ENCODE measurements around the gene VIM. TPM values are rescaled to one million over a fixed set of nuclear protein-coding genes. Genes with fewer than 3 reads are reported as not detected.

Gene VIM
- total RNA-seq, 1 experiment from 2014 or later, result 50.4 TPM

DNA sequence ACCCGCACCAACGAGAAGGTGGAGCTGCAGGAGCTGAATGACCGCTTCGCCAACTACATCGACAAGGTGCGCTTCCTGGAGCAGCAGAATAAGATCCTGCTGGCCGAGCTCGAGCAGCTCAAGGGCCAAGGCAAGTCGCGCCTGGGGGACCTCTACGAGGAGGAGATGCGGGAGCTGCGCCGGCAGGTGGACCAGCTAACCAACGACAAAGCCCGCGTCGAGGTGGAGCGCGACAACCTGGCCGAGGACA is 1.6 kb downstream of the VIM start:
- peak; percentile 47 to 53 for DNase-seq
- ChIA-PET CTCF (interaction anchor here (0.6 to 1.8 kb wide), 3 partner anchors 14 to 388 kb away, joined by 3 to 7 read pairs (median 5); no protein-coding TSS in a partner anchor), POLR2A (no interaction called here)
- peaks cover 21% of the 10 kb centered on the region for H3K4me1 ChIP-seq
- Mint-ChIP-seq H3K9me3 (ENCODE audit: unreplicated experiment) (no peaks in the 10 kb centered on the region), H3K4me3 (ENCODE audit: unreplicated experiment) (peak overlapping the region; percentile 78), H3K4me1 (ENCODE audit: low read depth, unreplicated experiment) (no peaks in the 10 kb centered on the region), H3K27ac (ENCODE audit: unreplicated experiment) (peak overlapping the region; percentile 58), H3K36me3 (ENCODE audit: insufficient read depth, unreplicated experiment) (peaks cover 16% of the 10 kb centered on the region), H3K27me3 (ENCODE audit: insufficient read depth, unreplicated experiment) (peaks cover 16% of the 10 kb centered on the region)
- H3K27me3 ChIP-seq (replicated peaks; ENCODE audit: control insufficient read depth, insufficient read depth, low read length), result no peaks in the 10 kb centered on the region; the same call in none of the 2 replicates
- no peaks in the 10 kb centered on the region for H3K9me3 ChIP-seq
- BruUV-seq (replicated peaks), result no TSS peak
- intact Hi-C loops (cut with micrococcal nuclease; ENCODE audit: unreplicated experiment), result no loop called here
- no peaks in the 10 kb centered on the region for H3K36me3 ChIP-seq (ENCODE audit: control insufficient read depth, insufficient read depth, low read length)
- H3K4me3 ChIP-seq (ENCODE audit: low read depth, low read length), result peak overlapping the region; percentile 58
- TF ChIP-seq, protein P1, sequence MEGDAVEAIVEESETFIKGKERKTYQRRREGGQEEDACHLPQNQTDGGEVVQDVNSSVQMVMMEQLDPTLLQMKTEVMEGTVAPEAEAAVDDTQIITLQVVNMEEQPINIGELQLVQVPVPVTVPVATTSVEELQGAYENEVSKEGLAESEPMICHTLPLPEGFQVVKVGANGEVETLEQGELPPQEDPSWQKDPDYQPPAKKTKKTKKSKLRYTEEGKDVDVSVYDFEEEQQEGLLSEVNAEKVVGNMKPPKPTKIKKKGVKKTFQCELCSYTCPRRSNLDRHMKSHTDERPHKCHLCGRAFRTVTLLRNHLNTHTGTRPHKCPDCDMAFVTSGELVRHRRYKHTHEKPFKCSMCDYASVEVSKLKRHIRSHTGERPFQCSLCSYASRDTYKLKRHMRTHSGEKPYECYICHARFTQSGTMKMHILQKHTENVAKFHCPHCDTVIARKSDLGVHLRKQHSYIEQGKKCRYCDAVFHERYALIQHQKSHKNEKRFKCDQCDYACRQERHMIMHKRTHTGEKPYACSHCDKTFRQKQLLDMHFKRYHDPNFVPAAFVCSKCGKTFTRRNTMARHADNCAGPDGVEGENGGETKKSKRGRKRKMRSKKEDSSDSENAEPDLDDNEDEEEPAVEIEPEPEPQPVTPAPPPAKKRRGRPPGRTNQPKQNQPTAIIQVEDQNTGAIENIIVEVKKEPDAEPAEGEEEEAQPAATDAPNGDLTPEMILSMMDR (IDR thresholded peaks at IDR 0.05; ENCODE audit: insufficient read depth in 1 of 2, low read depth in 1 of 2, low read length in 1 of 2, severe bottlenecking in 1 of 2, unreplicated experiment in 1 of 2), result no peak

DNA sequence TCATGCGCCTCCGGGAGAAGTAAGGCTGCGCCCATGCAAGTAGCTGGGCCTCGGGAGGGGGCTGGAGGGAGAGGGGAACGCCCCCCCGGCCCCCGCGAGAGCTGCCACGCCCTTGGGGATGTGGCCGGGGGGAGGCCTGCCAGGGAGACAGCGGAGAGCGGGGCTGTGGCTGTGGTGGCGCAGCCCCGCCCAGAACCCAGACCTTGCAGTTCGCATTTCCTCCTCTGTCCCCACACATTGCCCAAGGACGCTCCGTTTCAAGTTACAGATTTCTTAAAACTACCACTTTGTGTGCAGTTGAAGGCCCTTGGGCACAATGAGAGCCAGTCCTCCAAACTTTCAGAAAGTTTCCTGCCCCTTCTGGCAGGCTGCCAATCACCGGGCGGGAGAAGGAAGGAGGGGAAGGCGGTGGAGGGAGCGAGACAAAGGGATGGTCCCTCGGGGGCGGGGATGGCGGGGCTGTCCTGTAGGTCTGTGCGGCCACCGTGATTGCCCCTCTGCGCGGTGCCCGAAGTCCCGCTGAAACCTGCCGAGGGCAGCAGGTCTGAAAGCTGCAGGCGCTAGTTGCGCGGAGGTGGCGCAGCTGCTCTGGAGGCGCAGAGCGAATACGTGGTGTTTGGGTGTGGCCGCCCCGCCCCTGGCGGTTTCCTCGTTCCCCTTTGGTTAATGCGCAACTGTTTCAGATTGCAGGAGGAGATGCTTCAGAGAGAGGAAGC is 2.1 kb downstream of the VIM start:
- H3K36me3 Mint-ChIP-seq (ENCODE audit: insufficient read depth, unreplicated experiment), result peaks cover 17% of the 10 kb centered on the region
- peaks cover 16% of the 10 kb centered on the region for H3K27me3 Mint-ChIP-seq (ENCODE audit: insufficient read depth, unreplicated experiment)
- H3K4me1 Mint-ChIP-seq (ENCODE audit: low read depth, unreplicated experiment), result no peaks in the 10 kb centered on the region
- H3K4me1 ChIP-seq, result peaks cover 21% of the 10 kb centered on the region
- H3K9me3 Mint-ChIP-seq (ENCODE audit: unreplicated experiment), result no peaks in the 10 kb centered on the region
- no TSS peak for BruUV-seq (replicated peaks)
- peak overlapping the region; percentile 78 for H3K4me3 Mint-ChIP-seq (ENCODE audit: unreplicated experiment)
- H3K4me3 ChIP-seq (ENCODE audit: low read depth, low read length), result peak overlapping the region; percentile 58
- H3K9me3 ChIP-seq, result no peaks in the 10 kb centered on the region
- intact Hi-C loops (cut with micrococcal nuclease; ENCODE audit: unreplicated experiment), result loop anchor here (1.0 to 2.0 kb wide), 6 partner anchors 29 to 413 kb away; partner anchors contain the start of genes RSU1 and TRDMT1
- H3K27me3 ChIP-seq (replicated peaks; ENCODE audit: control insufficient read depth, insufficient read depth, low read length), result no peaks in the 10 kb centered on the region; the same call in none of the 2 replicates
- ChIA-PET POLR2A (interaction anchor here (1.0 kb wide), 1 partner anchor 413 kb away, joined by 4 read pairs; the partner anchor contains the start of gene RSU1), CTCF (interaction anchor here (0.6 to 1.8 kb wide), 13 partner anchors 10 to 413 kb away, joined by 3 to 7 read pairs (median 3); partner anchors contain the start of genes RSU1 and TRDMT1)
- H3K27ac Mint-ChIP-seq (ENCODE audit: unreplicated experiment), result peak overlapping the region; percentile 58
- no peaks in the 10 kb centered on the region for H3K36me3 ChIP-seq (ENCODE audit: control insufficient read depth, insufficient read depth, low read length)
- DNase-seq, result peak; percentile 85 to 89
- TF ChIP-seq, protein P1 (IDR thresholded peaks at IDR 0.05; ENCODE audit: insufficient read depth in 1 of 2, low read depth in 1 of 2, low read length in 1 of 2, severe bottlenecking in 1 of 2, unreplicated experiment in 1 of 2), result no peak

DNA sequence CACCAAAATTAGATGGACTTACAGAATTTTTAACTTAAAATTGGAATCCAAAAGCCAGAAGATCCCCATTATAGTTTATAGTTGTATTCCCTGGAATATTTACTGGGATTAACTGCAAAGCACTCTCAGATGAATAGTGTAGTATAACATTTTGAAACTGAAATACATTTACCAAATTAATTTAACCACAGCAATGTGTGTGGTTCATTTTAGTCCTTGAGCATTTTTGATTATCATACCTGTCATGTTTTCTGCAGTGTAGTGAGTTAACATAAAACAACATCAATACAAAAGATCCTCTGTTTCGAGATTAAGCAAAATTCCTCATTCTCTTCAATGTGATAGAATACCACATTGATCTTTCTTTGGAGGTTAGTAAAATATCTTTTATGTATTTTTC is 3.7 kb downstream of the VIM start:
- Histone ChIP-seq H3K27me3 (replicated peaks; ENCODE audit: control insufficient read depth, insufficient read depth, low read length) (no peaks in the 10 kb centered on the region; the same call in none of the 2 replicates), H3K4me3 (ENCODE audit: low read depth, low read length) (no peak overlapping the region), H3K36me3 (ENCODE audit: control insufficient read depth, insufficient read depth, low read length) (no peaks in the 10 kb centered on the region), H3K9me3 (no peaks in the 10 kb centered on the region), H3K4me1 (peaks cover 21% of the 10 kb centered on the region)
- Mint-ChIP-seq H3K27ac (ENCODE audit: unreplicated experiment) (no peak overlapping the region), H3K4me3 (ENCODE audit: unreplicated experiment) (no peak overlapping the region), H3K27me3 (ENCODE audit: insufficient read depth, unreplicated experiment) (peaks cover 13% of the 10 kb centered on the region), H3K4me1 (ENCODE audit: low read depth, unreplicated experiment) (no peaks in the 10 kb centered on the region), H3K36me3 (ENCODE audit: insufficient read depth, unreplicated experiment) (peaks cover 31% of the 10 kb centered on the region), H3K9me3 (ENCODE audit: unreplicated experiment) (no peaks in the 10 kb centered on the region)
- ChIA-PET POLR2A (no interaction called here), CTCF (interaction anchor here (0.7 kb wide), 1 partner anchor 1435 kb away, joined by 7 read pairs; no protein-coding TSS in a partner anchor)
- TF ChIP-seq, protein P1 (IDR thresholded peaks at IDR 0.05; ENCODE audit: insufficient read depth in 1 of 2, low read depth in 1 of 2, low read length in 1 of 2, severe bottlenecking in 1 of 2, unreplicated experiment in 1 of 2), result no peak
- no peak for DNase-seq
- no TSS peak for BruUV-seq (replicated peaks)
- intact Hi-C loops (cut with micrococcal nuclease; ENCODE audit: unreplicated experiment), result loop anchor here (2.0 kb wide), 2 partner anchors 109 to 339 kb away; no protein-coding TSS in a partner anchor

All from Caco-2 (cell line).